K562 (cell line): ENCODE measurements around the gene CALM3. TPM values are rescaled to one million over a fixed set of nuclear protein-coding genes. Genes with fewer than 3 reads are reported as not detected.

Experiments
- ATAC-seq: fragments of 200-7000 bp; cut with Tn5 transposase; 3 replicates; pipeline ENCODE4 v1.9.1; 2020; ENCODE audit warnings: moderate library complexity
- BruUV-seq: library from RNA; stranded (reverse); fragments of 400-500 nt; replicated peaks from 2 replicates; lab custom pipeline; 2021; lab: Mats Ljungman, UMichigan
- CTCF ChIA-PET: fragments of 300-600 bp; formaldehyde crosslinking; extraction: SDS; loops from one replicate; lab custom pipeline; 2021; ENCODE audit warnings: low intra/inter-chr PET ratio; lab: Yijun Ruan, JAX
- POLR2A ChIA-PET: fragments of 300-600, 350-650 bp; sonication (Branson Sonifier 250); formaldehyde crosslinking; extraction: SDS; loops from one replicate; lab custom pipeline; 2021; ENCODE audit warnings: antibody characterized with exemption, inconsistent platforms; lab: Yijun Ruan, JAX
- DNase-seq, 4 experiments: peaks; one replicate each; pipeline versions ENCODE4 v3.0.0 to v3.0.0-alpha.2; 2011 to 2018; ENCODE audit warnings: low spot score in 3 of 4, mixed read lengths in 3 of 4; ENCODE audit errors: extremely low read depth in 1 of 4
- FAIRE-seq: peaks from 2 replicates; lab custom pipeline; 2011; peaks lifted over from hg19 to GRCh38; lab: Jason Lieb, UNC
- H2AFZ ChIP-seq: 2 replicates; pipeline ENCODE4 v1.6.0; 2011; ENCODE audit warnings: low read depth, low read length, control low read depth, inconsistent platforms
- H3K27ac ChIP-seq: fragments of 200-600 bp; 3 replicates; pipeline ENCODE4 v1.8.0; 2011; ENCODE audit warnings: low read depth, mild to moderate bottlenecking, control low read depth, inconsistent platforms, low read length, moderate library complexity, mixed read lengths; ENCODE audit errors: extremely low read depth
- H3K27me3 ChIP-seq, 2 experiments: fragments of 300-600 bp in 1 of 2; 2 replicates in 1 of 2; 3 replicates in 1 of 2; pipeline versions ENCODE4 v1.6.0 to v1.8.0; 2011; ENCODE audit warnings: inconsistent platforms in 2 of 2, low read length in 2 of 2, mild to moderate bottlenecking in 1 of 2, mixed read lengths in 1 of 2, moderate library complexity in 1 of 2; ENCODE audit not compliant: control insufficient read depth in 2 of 2, insufficient read depth in 2 of 2
- H3K36me3 ChIP-seq: fragments of 300-600 bp; 3 replicates; pipeline ENCODE4 v1.8.0; 2011; ENCODE audit warnings: mild to moderate bottlenecking, low read length, inconsistent platforms; ENCODE audit not compliant: control insufficient read depth, insufficient read depth
- H3K4me1 ChIP-seq, 2 experiments: fragments of 200-600 bp in 1 of 2; replicated peaks in 1 of 2; 2 replicates in 1 of 2; 3 replicates in 1 of 2; pipeline versions ENCODE4 v1.5.1 to v1.8.0; 2011; ENCODE audit warnings: inconsistent platforms in 2 of 2, low read length in 2 of 2, mild to moderate bottlenecking in 1 of 2, mixed read lengths in 1 of 2, moderate library complexity in 1 of 2; ENCODE audit not compliant: control insufficient read depth in 2 of 2, insufficient read depth in 2 of 2
- H3K4me2 ChIP-seq: 2 replicates; pipeline ENCODE4 v1.6.1; 2011; ENCODE audit warnings: low read length, control low read depth, inconsistent platforms, mixed read lengths; ENCODE audit not compliant: insufficient read depth
- H3K4me3 ChIP-seq: fragments of 200-600 bp; sonication (generic), shearing (Covaris generic); 2 replicates; pipeline ENCODE4 v1.5.1; 2016; ENCODE audit warnings: control low read depth, inconsistent platforms
- H3K79me2 ChIP-seq: fragments of 200-600 bp; 3 replicates; pipeline ENCODE4 v1.8.0; 2011; ENCODE audit warnings: low read length, inconsistent platforms; ENCODE audit not compliant: control insufficient read depth, insufficient read depth
- H3K9ac ChIP-seq, 2 experiments: 2 replicates each; pipeline versions ENCODE4 v1.6.0 to v1.6.1; 2011; ENCODE audit warnings: low read depth in 2 of 2, low read length in 2 of 2, control low read depth in 1 of 2, inconsistent platforms in 1 of 2, mild to moderate bottlenecking in 1 of 2, mixed read lengths in 1 of 2; ENCODE audit not compliant: insufficient read depth in 1 of 2
- H3K9me1 ChIP-seq: one replicate; pipeline ENCODE4 v1.6.0; 2011; ENCODE audit warnings: inconsistent platforms, mild to moderate bottlenecking, low read length, moderate library complexity; ENCODE audit not compliant: control insufficient read depth, insufficient read depth
- H3K9me3 ChIP-seq: replicated peaks from 2 replicates; pipeline ENCODE4 v1.5.1; 2011; ENCODE audit warnings: low read depth, low read length, inconsistent platforms; ENCODE audit not compliant: control insufficient read depth, insufficient read depth
- H4K20me1 ChIP-seq: replicated peaks from 2 replicates; pipeline ENCODE4 v1.6.1; 2011; ENCODE audit warnings: low read length, inconsistent platforms, mixed read lengths; ENCODE audit not compliant: control insufficient read depth, insufficient read depth
- BRD9 ChIP-seq: fragments of 450-650 bp; IDR thresholded peaks from 2 replicates; pipeline ENCODE4 v1.6.1; 2018; ENCODE audit warnings: low read depth; ENCODE audit not compliant: partially characterized antibody
- HNRNPH1 ChIP-seq: fragments of 200-400 bp; formaldehyde crosslinking; optimal IDR thresholded peaks from 2 replicates; pipeline ENCODE3; 2017; ENCODE audit warnings: low read depth, mild to moderate bottlenecking, low read length, moderate library complexity
- JUN ChIP-seq, 2 experiments: sonication (generic) in 1 of 2; formaldehyde crosslinking in 1 of 2; IDR thresholded peaks; 2 replicates each; pipeline versions ENCODE4 v1.6.1 to v1.8.0; 2012 to 2022; ENCODE audit warnings: borderline replicate concordance in 2 of 2, mild to moderate bottlenecking in 2 of 2, improper control_type of control experiment in 1 of 2, low read depth in 1 of 2, low read length in 1 of 2, missing genetic modification reagents in 1 of 2
- KDM1A ChIP-seq, 2 experiments: fragments of 450-650 bp; IDR thresholded peaks; 2 replicates each; pipeline ENCODE4 v1.6.1; 2016; ENCODE audit warnings: mild to moderate bottlenecking in 2 of 2
- STAG1 ChIP-seq: sonication (generic); formaldehyde crosslinking; IDR thresholded peaks from 2 replicates; pipeline ENCODE4 v1.5.0; 2020; ENCODE audit warnings: missing genetic modification reagents, borderline replicate concordance
- ZNF121 ChIP-seq: sonication (generic); formaldehyde crosslinking; conservative IDR thresholded peaks from 2 replicates; pipeline ENCODE4 v1.8.0; 2022; ENCODE audit warnings: missing genetic modification reagents
- ZNF263 ChIP-seq: sonication (generic); formaldehyde crosslinking; IDR thresholded peaks from 2 replicates; pipeline ENCODE4 v1.8.0; 2022; ENCODE audit warnings: mild to moderate bottlenecking, missing genetic modification reagents, borderline replicate concordance
- ZSCAN29 ChIP-seq: fragments of 450-650 bp; IDR thresholded peaks from 2 replicates; pipeline ENCODE4 v1.6.1; 2017
- WGBS: fragments of 100-300 bp; shearing (Covaris generic); methylation state at CpG from one replicate; pipeline ENCODE4 v1.1.6; 2016; ENCODE audit warnings: low coverage, mixed read lengths; ENCODE audit not compliant: insufficient coverage; ENCODE audit errors: missing lambda C conversion rate; 5-methylcytosine and 5-hydroxymethylcytosine counted together
- in situ Hi-C: fragments of 300-500 bp; cut with MboI; formaldehyde crosslinking; loops from 4 replicates; pipeline ENCODE4 v1.15.0; 2018; ENCODE audit warnings: inconsistent platforms, mixed read lengths
- intact Hi-C: fragments of 100-400 bp; cut with micrococcal nuclease; formaldehyde crosslinking; loops from 2 replicates; pipeline ENCODE4 v1.14.2; 2022
- polyA plus RNA-seq, 8 experiments: library from polyadenylated mRNA; depleted of rRNA in 4 of 8; stranded (reverse) in 5 of 8; unstranded in 3 of 8; fragments of >200 nt; fragmentation: Nextera tagmentation in 2 of 8; fragmentation: Illumina TruSeq in 1 of 8; extraction: Ambion mirVana in 2 of 8; extraction: Trizol in 1 of 8; gene quantifications; 2 replicates each; pipeline versions ENCODE4 v1.2.1 to v1.2.3, GENCODE V29; 2011 to 2014; ENCODE audit warnings: inconsistent platforms in 1 of 8, missing spikeins in 1 of 8
- total RNA-seq, 7 experiments: library from RNA; depleted of rRNA in 6 of 7; stranded (reverse); fragments of >200 nt in 6 of 7; fragmentation: Illumina TruSeq in 2 of 7; extraction: Trizol in 2 of 7; gene quantifications; 2 replicates each; pipeline versions ENCODE4 v1.2.1 to v1.2.3, GENCODE V29; 2011 to 2021; ENCODE audit warnings: low replicate concordance in 1 of 7
- TF ChIP-seq, protein P1 (sequence below): sonication (generic); formaldehyde crosslinking; IDR thresholded peaks from 2 replicates; pipeline ENCODE4 v1.8.0; 2023; ENCODE audit warnings: mild to moderate bottlenecking, missing genetic modification reagents
- TF ChIP-seq, protein P2 (sequence below), 2 experiments: fragments of 450-650 bp in 1 of 2; sonication (generic) in 1 of 2; formaldehyde crosslinking in 1 of 2; IDR thresholded peaks in 1 of 2; conservative IDR thresholded peaks in 1 of 2; 2 replicates each; pipeline versions ENCODE4 v1.6.1 to v1.8.1; 2016 to 2023; ENCODE audit warnings: mild to moderate bottlenecking in 2 of 2, moderate library complexity in 2 of 2, inconsistent platforms in 1 of 2, missing genetic modification reagents in 1 of 2

The CALM3 gene
- total and polyA plus RNA-seq, 9 of the 15 experiments (the other 6 are each of a cell fraction or from before 2014, with no cell fraction given): 34.6 to 350 (median 156) TPM

DNA sequence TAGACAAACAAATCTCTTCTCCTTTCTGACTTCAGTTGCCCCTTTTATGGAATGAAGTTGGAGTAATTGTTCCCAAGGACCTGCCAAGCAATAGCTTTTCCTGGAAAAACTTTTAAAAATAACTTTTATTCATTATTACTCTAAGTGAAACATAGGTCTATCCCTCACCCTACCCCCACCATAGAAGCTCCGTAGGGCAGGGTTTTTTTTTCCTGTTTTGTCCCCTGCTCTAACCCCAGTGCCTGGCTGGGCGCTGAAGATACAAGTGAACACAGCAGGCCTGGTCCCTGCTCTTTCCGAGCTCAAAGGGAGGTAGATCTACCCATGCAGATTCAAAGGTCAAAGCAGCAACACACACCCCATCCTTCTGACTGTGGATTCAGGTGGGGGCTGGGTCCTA lies 43.6 kb downstream of the CALM3 start:
- FAIRE-seq: no peak
- H3K4me1 ChIP-seq: peaks cover 4 to 6% of the 10 kb centered on the region in 2 experiments; a peak in 4 of 5 replicates
- no peak for TF ChIP-seq BRD9
- TF ChIP-seq ZSCAN29: no peak
- TF ChIP-seq, all 486 proteins: peak for 0
- Histone ChIP-seq H3K4me3 (no peak overlapping the region), H2AFZ (peak overlapping the region; percentile 21; the same call in 1 of the 2 replicates), H3K27me3 (no peaks in the 10 kb centered on the region), H3K9me3 (no peaks in the 10 kb centered on the region), H3K27ac (no peak overlapping the region), H4K20me1 (no peaks in the 10 kb centered on the region), H3K4me2 (no peak overlapping the region), H3K9me1 (no peaks in the 10 kb centered on the region), H3K36me3 (no peaks in the 10 kb centered on the region), H3K9ac (no peak overlapping the region), H3K79me2 (no peaks in the 10 kb centered on the region)
- peak; percentile 33; the same call in 2 of the 3 replicates for ATAC-seq
- no TSS peak for BruUV-seq
- ChIA-PET CTCF (no interaction called here), POLR2A (no interaction called here)
- 21% methylated on average over 3 of the region's 3 CpGs for WGBS
- peak in 1 of 4 experiments; percentile 6 for DNase-seq
- intact Hi-C loops (no loop called here), in situ Hi-C loops (no loop called here)

DNA sequence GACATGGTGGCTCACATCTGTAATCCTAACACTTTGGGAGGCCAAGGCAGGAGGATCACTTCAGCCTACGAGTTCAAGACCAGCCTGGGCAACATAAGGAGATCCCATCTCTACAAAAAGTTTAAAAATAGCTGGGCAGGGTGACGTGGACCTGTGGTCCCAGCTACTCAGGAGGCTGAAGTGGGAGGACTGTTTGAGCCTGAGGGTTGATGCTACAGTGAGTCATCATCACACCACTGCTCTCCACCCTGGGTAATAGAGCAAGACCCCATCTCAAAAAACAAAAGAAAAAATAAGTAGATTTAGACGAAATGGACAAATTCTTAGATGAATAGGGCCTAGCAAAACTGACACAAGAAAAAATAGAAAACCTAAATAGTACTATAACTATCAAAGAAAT lies 45.3 kb downstream of the CALM3 start:
- POLR2A ChIA-PET: no interaction called here
- BruUV-seq: no TSS peak
- Histone ChIP-seq H4K20me1 (no peaks in the 10 kb centered on the region), H3K9ac (no peak overlapping the region), H3K9me3 (no peaks in the 10 kb centered on the region), H3K36me3 (no peaks in the 10 kb centered on the region), H3K4me1 (peaks cover 0 to 4% of the 10 kb centered on the region in 2 experiments; a peak in 3 of 5 replicates), H3K4me3 (no peak overlapping the region), H3K4me2 (no peak overlapping the region), H3K79me2 (no peaks in the 10 kb centered on the region), H2AFZ (no peak overlapping the region), H3K27ac (no peak overlapping the region), H3K9me1 (no peaks in the 10 kb centered on the region), H3K27me3 (no peaks in the 10 kb centered on the region)
- intact Hi-C loops: no loop called here
- in situ Hi-C loops: no loop called here
- DNase-seq: peak in 1 of 4 experiments; percentile 35
- no peak for FAIRE-seq
- ATAC-seq: no peak
- CTCF ChIA-PET: no interaction called here
- 20% methylated on average over 3 of the region's 3 CpGs for WGBS
- TF ChIP-seq HNRNPH1: no peak
- peak; percentile 58; the same call in 1 of the 2 replicates for TF ChIP-seq ZNF263 (CRISPR knock-in tag)
- TF ChIP-seq, protein P1, sequence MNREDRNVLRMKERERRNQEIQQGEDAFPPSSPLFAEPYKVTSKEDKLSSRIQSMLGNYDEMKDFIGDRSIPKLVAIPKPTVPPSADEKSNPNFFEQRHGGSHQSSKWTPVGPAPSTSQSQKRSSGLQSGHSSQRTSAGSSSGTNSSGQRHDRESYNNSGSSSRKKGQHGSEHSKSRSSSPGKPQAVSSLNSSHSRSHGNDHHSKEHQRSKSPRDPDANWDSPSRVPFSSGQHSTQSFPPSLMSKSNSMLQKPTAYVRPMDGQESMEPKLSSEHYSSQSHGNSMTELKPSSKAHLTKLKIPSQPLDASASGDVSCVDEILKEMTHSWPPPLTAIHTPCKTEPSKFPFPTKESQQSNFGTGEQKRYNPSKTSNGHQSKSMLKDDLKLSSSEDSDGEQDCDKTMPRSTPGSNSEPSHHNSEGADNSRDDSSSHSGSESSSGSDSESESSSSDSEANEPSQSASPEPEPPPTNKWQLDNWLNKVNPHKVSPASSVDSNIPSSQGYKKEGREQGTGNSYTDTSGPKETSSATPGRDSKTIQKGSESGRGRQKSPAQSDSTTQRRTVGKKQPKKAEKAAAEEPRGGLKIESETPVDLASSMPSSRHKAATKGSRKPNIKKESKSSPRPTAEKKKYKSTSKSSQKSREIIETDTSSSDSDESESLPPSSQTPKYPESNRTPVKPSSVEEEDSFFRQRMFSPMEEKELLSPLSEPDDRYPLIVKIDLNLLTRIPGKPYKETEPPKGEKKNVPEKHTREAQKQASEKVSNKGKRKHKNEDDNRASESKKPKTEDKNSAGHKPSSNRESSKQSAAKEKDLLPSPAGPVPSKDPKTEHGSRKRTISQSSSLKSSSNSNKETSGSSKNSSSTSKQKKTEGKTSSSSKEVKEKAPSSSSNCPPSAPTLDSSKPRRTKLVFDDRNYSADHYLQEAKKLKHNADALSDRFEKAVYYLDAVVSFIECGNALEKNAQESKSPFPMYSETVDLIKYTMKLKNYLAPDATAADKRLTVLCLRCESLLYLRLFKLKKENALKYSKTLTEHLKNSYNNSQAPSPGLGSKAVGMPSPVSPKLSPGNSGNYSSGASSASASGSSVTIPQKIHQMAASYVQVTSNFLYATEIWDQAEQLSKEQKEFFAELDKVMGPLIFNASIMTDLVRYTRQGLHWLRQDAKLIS (CRISPR knock-in tag): no peak
- peak; percentile 46 for TF ChIP-seq ZNF121 (CRISPR knock-in tag)
- TF ChIP-seq KDM1A (IDR thresholded peaks at IDR 0.05): peak in 1 of 2 experiments; percentile 25; a peak in 1 of 4 replicates
- 0 out of 2 replicates have a peak, but pooled peaks have one; percentile 49 for TF ChIP-seq JUN (IDR thresholded peaks at IDR 0.05; ENCODE audit: borderline replicate concordance, low read depth, low read length)
- TF ChIP-seq JUN (CRISPR knock-in tag; IDR thresholded peaks at IDR 0.05; ENCODE audit: borderline replicate concordance): no peak
- no peak for TF ChIP-seq STAG1 (CRISPR knock-in tag)
- TF ChIP-seq, protein P2, sequence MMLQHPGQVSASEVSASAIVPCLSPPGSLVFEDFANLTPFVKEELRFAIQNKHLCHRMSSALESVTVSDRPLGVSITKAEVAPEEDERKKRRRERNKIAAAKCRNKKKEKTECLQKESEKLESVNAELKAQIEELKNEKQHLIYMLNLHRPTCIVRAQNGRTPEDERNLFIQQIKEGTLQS (IDR thresholded peaks at IDR 0.05): peak; percentile 76
- TF ChIP-seq, protein P2 (CRISPR knock-in tag; conservative IDR thresholded peaks at IDR 0.05): no peak
